Osteoblast (primary cell): ENCODE data around the gene ASMT. TPM values are rescaled to one million over a fixed set of nuclear protein-coding genes. Genes with fewer than 3 reads are reported as not detected.

Source experiments
- DNase-seq: peaks from one replicate; pipeline ENCODE4 v3.0.0; 2011; ENCODE audit warnings: low spot score, mixed read lengths; ENCODE audit not compliant: insufficient read length; ENCODE audit errors: missing footprints
- H2AFZ ChIP-seq: 2 replicates; pipeline ENCODE4 v1.6.0; 2011; ENCODE audit warnings: mild to moderate bottlenecking, low read length
- H3K27ac ChIP-seq: 2 replicates; pipeline ENCODE4 v1.5.1; 2011; ENCODE audit warnings: mild to moderate bottlenecking, low read depth, low read length, moderate library complexity
- H3K27me3 ChIP-seq: 2 replicates; pipeline ENCODE4 v1.6.0; 2012; ENCODE audit warnings: mild to moderate bottlenecking, control low read depth, inconsistent platforms, low read length, moderate library complexity; ENCODE audit not compliant: insufficient read depth
- H3K36me3 ChIP-seq: 2 replicates; pipeline ENCODE4 v1.5.1; 2011; ENCODE audit warnings: mild to moderate bottlenecking, low read length, control low read depth, moderate library complexity; ENCODE audit not compliant: insufficient read depth
- H3K4me1 ChIP-seq: 2 replicates; pipeline ENCODE4 v1.5.1; 2011; ENCODE audit warnings: mild to moderate bottlenecking, low read length, control low read depth, moderate library complexity; ENCODE audit not compliant: insufficient read depth
- H3K4me2 ChIP-seq: 2 replicates; pipeline ENCODE4 v1.6.0; 2011; ENCODE audit warnings: mild to moderate bottlenecking, low read length; ENCODE audit not compliant: insufficient read depth
- H3K4me3 ChIP-seq: fragments of 200-600 bp; sonication (generic); 3 replicates; pipeline ENCODE4 v1.5.1; 2012; ENCODE audit warnings: mild to moderate bottlenecking, low read length, inconsistent platforms; ENCODE audit not compliant: insufficient read depth
- H3K79me2 ChIP-seq: 2 replicates; pipeline ENCODE4 v1.6.0; 2012; ENCODE audit warnings: mild to moderate bottlenecking, low read length, control low read depth, inconsistent platforms; ENCODE audit not compliant: insufficient read depth
- H3K9me3 ChIP-seq: 2 replicates; pipeline ENCODE4 v1.5.1; 2011; ENCODE audit warnings: low read depth, low read length, control low read depth
- H4K20me1 ChIP-seq: 2 replicates; pipeline ENCODE4 v1.6.0; 2012; ENCODE audit warnings: mild to moderate bottlenecking, low read length, control low read depth; ENCODE audit not compliant: insufficient read depth
- CTCF ChIP-seq: IDR thresholded peaks from 2 replicates; pipeline ENCODE4 v1.5.1; 2011; ENCODE audit warnings: mild to moderate bottlenecking, low read depth, low read length, moderate library complexity; ENCODE audit errors: extremely low read depth
- total RNA-seq: library from RNA; depleted of rRNA; stranded (reverse); fragments of >200 nt; gene quantifications from 2 replicates; pipeline ENCODE4 v1.2.3, GENCODE V29; 2012

Gene ASMT
- total RNA-seq, 1 donor: 0.36 TPM

GRCh38 chrX:1578511-1579173 lies 36.2 kb upstream of the ASMT start:
- H3K9me3 ChIP-seq: no peaks in the 10 kb centered on the region
- no peaks in the 10 kb centered on the region for H3K79me2 ChIP-seq
- H3K4me3 ChIP-seq: no peak overlapping the region
- H3K27ac ChIP-seq: no peak overlapping the region
- H3K27me3 ChIP-seq: no peaks in the 10 kb centered on the region
- TF ChIP-seq CTCF: no peak
- no peaks in the 10 kb centered on the region for H4K20me1 ChIP-seq
- no peak overlapping the region for H3K4me2 ChIP-seq
- H3K4me1 ChIP-seq: no peaks in the 10 kb centered on the region
- no peak for DNase-seq
- H3K36me3 ChIP-seq: no peaks in the 10 kb centered on the region
- H2AFZ ChIP-seq: no peak overlapping the region

GRCh38 chrX:1581132-1581531 lies 33.7 kb upstream of the ASMT start:
- no peak overlapping the region for H3K4me3 ChIP-seq
- H3K9me3 ChIP-seq: no peaks in the 10 kb centered on the region
- TF ChIP-seq CTCF: peak; percentile 78
- no peaks in the 10 kb centered on the region for H3K4me1 ChIP-seq
- no peaks in the 10 kb centered on the region for H3K27me3 ChIP-seq
- H3K79me2 ChIP-seq: no peaks in the 10 kb centered on the region
- H3K36me3 ChIP-seq: no peaks in the 10 kb centered on the region
- no peak overlapping the region for H3K27ac ChIP-seq
- no peak overlapping the region for H2AFZ ChIP-seq
- peak; percentile 88 for DNase-seq
- no peaks in the 10 kb centered on the region for H4K20me1 ChIP-seq
- no peak overlapping the region for H3K4me2 ChIP-seq

- Histone ChIP-seq H3K4me1 (no peaks in the 10 kb centered on the region), H3K79me2 (no peaks in the 10 kb centered on the region), H3K36me3 (no peaks in the 10 kb centered on the region), H3K4me3 (no peak overlapping the region), H3K4me2 (peak overlapping the region; percentile 36), H3K9me3 (no peaks in the 10 kb centered on the region), H3K27ac (no peak overlapping the region), H2AFZ (peak overlapping the region; percentile 66), H3K27me3 (no peaks in the 10 kb centered on the region), H4K20me1 (no peaks in the 10 kb centered on the region)
- peak; percentile 50 for DNase-seq
- no peak for TF ChIP-seq CTCF
Observed at GRCh38 chrX:1582686-1583437, 32.0 kb upstream of the ASMT start.

- H3K79me2 ChIP-seq: no peaks in the 10 kb centered on the region
- DNase-seq: no peak
- no peak overlapping the region for H3K4me3 ChIP-seq
- no peak overlapping the region for H3K27ac ChIP-seq
- H3K4me1 ChIP-seq: no peaks in the 10 kb centered on the region
- no peak overlapping the region for H3K4me2 ChIP-seq
- no peaks in the 10 kb centered on the region for H3K27me3 ChIP-seq
- no peak for TF ChIP-seq CTCF
- no peaks in the 10 kb centered on the region for H3K36me3 ChIP-seq
- no peaks in the 10 kb centered on the region for H4K20me1 ChIP-seq
- no peaks in the 10 kb centered on the region for H3K9me3 ChIP-seq
- no peak overlapping the region for H2AFZ ChIP-seq
Observed at GRCh38 chrX:1584237-1585011, 30.4 kb upstream of the ASMT start.
